ENCODE results near the gene ELMO2. TPM values are rescaled to one million over a fixed set of nuclear protein-coding genes. Genes with fewer than 3 reads are reported as not detected.
"Not testable (repeated sequence)": the region's sequence is repeated elsewhere in the genome, so short reads cannot be mapped to it uniquely, and the experiment has no call there.

The ELMO2 gene
- total RNA-seq, 1 donor from 2014 or later, result 62.4 TPM

- H3K27ac Mint-ChIP-seq (ENCODE audit: unreplicated experiment), result no peak overlapping the region
- H3K36me3 Mint-ChIP-seq (ENCODE audit: low read depth), result peaks cover 10% of the 10 kb centered on the region
- no peak for DNase-seq (ENCODE audit: low read depth, low spot score)
- no peaks in the 10 kb centered on the region for H3K27me3 Mint-ChIP-seq (ENCODE audit: low read depth)
- H3K4me1 Mint-ChIP-seq, result no peaks in the 10 kb centered on the region
- no peak overlapping the region for H3K4me3 Mint-ChIP-seq
- TF ChIP-seq, protein P1, sequence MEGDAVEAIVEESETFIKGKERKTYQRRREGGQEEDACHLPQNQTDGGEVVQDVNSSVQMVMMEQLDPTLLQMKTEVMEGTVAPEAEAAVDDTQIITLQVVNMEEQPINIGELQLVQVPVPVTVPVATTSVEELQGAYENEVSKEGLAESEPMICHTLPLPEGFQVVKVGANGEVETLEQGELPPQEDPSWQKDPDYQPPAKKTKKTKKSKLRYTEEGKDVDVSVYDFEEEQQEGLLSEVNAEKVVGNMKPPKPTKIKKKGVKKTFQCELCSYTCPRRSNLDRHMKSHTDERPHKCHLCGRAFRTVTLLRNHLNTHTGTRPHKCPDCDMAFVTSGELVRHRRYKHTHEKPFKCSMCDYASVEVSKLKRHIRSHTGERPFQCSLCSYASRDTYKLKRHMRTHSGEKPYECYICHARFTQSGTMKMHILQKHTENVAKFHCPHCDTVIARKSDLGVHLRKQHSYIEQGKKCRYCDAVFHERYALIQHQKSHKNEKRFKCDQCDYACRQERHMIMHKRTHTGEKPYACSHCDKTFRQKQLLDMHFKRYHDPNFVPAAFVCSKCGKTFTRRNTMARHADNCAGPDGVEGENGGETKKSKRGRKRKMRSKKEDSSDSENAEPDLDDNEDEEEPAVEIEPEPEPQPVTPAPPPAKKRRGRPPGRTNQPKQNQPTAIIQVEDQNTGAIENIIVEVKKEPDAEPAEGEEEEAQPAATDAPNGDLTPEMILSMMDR (conservative IDR thresholded peaks at IDR 0.05), result no peak
- no peaks in the 10 kb centered on the region for H3K9me3 Mint-ChIP-seq
Measured at GRCh38 chr20:46388937-46389336, 17.5 kb downstream of the ELMO2 start.

- TF ChIP-seq, protein P1 (conservative IDR thresholded peaks at IDR 0.05), result no peak
- Mint-ChIP-seq H3K27me3 (ENCODE audit: low read depth) (no peaks in the 10 kb centered on the region), H3K9me3 (no peaks in the 10 kb centered on the region), H3K4me3 (no peak overlapping the region), H3K36me3 (ENCODE audit: low read depth) (peaks cover 10% of the 10 kb centered on the region), H3K27ac (ENCODE audit: unreplicated experiment) (no peak overlapping the region), H3K4me1 (no peaks in the 10 kb centered on the region)
- DNase-seq (ENCODE audit: low read depth, low spot score), result no peak
Measured at GRCh38 chr20:46388201-46388836, 18.1 kb downstream of the ELMO2 start.

- H3K27ac Mint-ChIP-seq (ENCODE audit: unreplicated experiment); H3K9me3 Mint-ChIP-seq; H3K4me1 Mint-ChIP-seq; H3K4me3 Mint-ChIP-seq; DNase-seq (ENCODE audit: low read depth, low spot score); H3K27me3 Mint-ChIP-seq (ENCODE audit: low read depth): not testable (repeated sequence)
- H3K36me3 Mint-ChIP-seq (ENCODE audit: low read depth), result peaks cover 11% of the 10 kb centered on the region
Measured at GRCh38 chr20:46387054-46387453, 19.4 kb downstream of the ELMO2 start.

DNA sequence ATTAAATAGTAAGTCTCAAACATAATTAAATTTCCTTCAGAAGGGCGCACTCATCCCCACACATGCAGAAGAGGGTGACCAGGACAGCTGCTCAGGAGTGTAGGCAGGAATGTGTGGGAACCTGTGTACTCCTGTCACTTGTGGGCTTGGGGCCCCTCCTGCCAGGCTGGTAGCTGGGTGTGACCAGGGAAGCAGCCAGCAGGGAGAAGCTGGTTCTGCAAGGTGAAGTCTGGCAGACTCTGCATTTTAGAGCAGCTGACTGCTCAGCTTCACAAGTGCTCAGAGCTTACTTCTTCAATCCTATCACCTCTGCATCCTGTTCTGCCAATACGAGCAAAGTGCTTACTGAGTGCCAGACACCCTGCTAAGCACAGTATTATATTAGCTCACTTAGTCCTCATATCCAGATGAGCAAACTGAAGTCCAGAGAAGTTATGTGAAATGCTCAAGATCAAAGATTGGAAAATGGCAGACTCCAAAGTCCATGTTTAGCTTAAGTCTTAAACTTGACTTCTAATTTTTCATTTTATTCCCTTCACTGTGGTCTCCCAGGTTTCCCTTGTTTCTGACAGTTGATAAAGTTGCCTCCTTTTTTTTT, 27.9 kb downstream of the ELMO2 start:
- DNase-seq (ENCODE audit: low read depth, low spot score), result no peak
- Mint-ChIP-seq H3K9me3 (no peaks in the 10 kb centered on the region), H3K4me3 (no peak overlapping the region), H3K4me1 (no peaks in the 10 kb centered on the region), H3K36me3 (ENCODE audit: low read depth) (peaks cover 14% of the 10 kb centered on the region), H3K27ac (ENCODE audit: unreplicated experiment) (no peak overlapping the region), H3K27me3 (ENCODE audit: low read depth) (no peaks in the 10 kb centered on the region)
- TF ChIP-seq, protein P1 (conservative IDR thresholded peaks at IDR 0.05), result no peak

DNA sequence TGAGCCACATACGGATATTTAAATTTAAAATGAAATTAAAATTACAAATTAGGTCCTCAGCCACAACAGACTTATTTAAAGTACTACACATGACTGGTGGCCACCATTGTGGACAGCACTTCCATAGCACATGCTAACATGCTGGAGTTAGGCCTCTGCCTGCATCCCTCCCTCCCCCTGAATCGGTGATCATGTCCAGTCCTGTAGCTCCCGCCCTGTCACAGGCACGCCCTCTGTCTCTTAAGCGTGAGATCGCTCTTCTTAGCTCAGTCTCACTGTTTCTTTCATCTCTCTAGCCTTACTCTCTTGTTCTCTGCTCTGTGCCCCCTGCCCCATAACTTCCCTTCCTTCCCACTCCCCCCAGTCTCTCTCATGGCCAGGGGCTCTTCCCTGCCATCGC, 28.9 kb downstream of the ELMO2 start:
- Mint-ChIP-seq H3K9me3 (no peaks in the 10 kb centered on the region), H3K27me3 (ENCODE audit: low read depth) (no peaks in the 10 kb centered on the region), H3K4me3 (no peak overlapping the region), H3K27ac (ENCODE audit: unreplicated experiment) (no peak overlapping the region), H3K4me1 (no peaks in the 10 kb centered on the region), H3K36me3 (ENCODE audit: low read depth) (peaks cover 15% of the 10 kb centered on the region)
- DNase-seq (ENCODE audit: low read depth, low spot score), result no peak
- TF ChIP-seq, protein P1 (conservative IDR thresholded peaks at IDR 0.05), result no peak

DNA sequence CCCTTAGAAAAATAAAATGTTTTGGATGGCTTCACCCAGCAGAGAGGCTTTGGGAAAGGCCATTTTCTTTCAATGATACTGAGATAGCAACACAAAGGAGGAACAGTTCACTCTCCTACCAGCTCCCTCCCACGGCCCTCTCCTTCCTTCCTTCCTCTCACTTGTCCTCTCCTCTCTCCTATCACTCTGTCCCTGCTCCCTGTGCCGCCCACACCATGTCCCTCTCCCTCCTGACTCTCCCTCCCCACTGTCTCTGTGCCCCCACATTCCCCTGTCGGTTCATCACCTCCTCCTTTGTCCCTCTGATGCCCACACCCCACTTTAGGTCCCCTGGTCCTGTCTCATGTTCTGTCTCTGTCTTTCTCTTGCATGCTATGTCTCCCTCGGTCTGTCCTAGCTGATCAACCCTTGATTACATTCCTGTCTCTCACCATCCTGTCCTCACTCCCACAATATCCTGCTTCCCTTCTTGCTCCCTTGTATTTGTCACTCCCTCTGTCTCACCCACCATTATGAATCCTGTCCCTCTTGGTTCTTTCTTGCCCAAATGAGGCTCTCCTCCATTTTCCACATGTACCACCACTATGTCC, 30.1 kb downstream of the ELMO2 start:
- no peak for DNase-seq (ENCODE audit: low read depth, low spot score)
- H3K27me3 Mint-ChIP-seq (ENCODE audit: low read depth), result no peaks in the 10 kb centered on the region
- H3K4me1 Mint-ChIP-seq, result no peaks in the 10 kb centered on the region
- H3K36me3 Mint-ChIP-seq (ENCODE audit: low read depth), result peaks cover 21% of the 10 kb centered on the region
- peak overlapping the region; percentile 11 for H3K4me3 Mint-ChIP-seq
- peak overlapping the region; percentile 92 for H3K27ac Mint-ChIP-seq (ENCODE audit: unreplicated experiment)
- no peaks in the 10 kb centered on the region for H3K9me3 Mint-ChIP-seq
- TF ChIP-seq, protein P1 (conservative IDR thresholded peaks at IDR 0.05), result no peak

All from neural crest cell (in vitro differentiated cells).